ENCODE data around the gene MAN2B2.

MAN2B2 gene

DNA sequence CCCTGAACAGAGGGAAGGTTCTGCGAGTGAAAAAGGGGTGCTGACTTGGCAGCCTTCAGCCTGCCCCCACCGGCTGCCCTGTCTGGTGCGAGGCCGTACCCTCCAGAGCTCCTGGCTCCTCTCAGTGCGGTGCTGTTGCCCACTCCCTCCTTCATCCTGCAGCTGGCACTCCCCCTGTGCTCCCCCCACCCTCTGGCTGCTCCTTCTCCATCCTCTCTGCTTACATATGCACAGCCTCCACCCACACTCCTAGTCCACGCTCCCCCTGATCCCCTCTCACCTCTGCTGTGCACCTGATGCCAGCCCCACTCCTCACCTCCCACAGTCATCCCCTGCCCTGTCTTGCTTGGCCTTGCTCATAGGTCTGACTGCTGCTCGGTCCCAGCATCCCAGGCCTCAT lies 9.9 kb downstream of the MAN2B2 start:
- DNase-seq (ENCODE audit: low read depth), result no peak
- H3K4me3 ChIP-seq (ENCODE audit: control insufficient read depth, low read depth, low read length), result no peak overlapping the region
- TF ChIP-seq, protein P1, sequence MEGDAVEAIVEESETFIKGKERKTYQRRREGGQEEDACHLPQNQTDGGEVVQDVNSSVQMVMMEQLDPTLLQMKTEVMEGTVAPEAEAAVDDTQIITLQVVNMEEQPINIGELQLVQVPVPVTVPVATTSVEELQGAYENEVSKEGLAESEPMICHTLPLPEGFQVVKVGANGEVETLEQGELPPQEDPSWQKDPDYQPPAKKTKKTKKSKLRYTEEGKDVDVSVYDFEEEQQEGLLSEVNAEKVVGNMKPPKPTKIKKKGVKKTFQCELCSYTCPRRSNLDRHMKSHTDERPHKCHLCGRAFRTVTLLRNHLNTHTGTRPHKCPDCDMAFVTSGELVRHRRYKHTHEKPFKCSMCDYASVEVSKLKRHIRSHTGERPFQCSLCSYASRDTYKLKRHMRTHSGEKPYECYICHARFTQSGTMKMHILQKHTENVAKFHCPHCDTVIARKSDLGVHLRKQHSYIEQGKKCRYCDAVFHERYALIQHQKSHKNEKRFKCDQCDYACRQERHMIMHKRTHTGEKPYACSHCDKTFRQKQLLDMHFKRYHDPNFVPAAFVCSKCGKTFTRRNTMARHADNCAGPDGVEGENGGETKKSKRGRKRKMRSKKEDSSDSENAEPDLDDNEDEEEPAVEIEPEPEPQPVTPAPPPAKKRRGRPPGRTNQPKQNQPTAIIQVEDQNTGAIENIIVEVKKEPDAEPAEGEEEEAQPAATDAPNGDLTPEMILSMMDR (IDR thresholded peaks at IDR 0.05; ENCODE audit: control insufficient read depth, insufficient read depth, low read depth, low read length, missing control alignments), result no peak

- H3K4me3 ChIP-seq (ENCODE audit: control insufficient read depth, low read depth, low read length), result no peak overlapping the region
- no peak for DNase-seq (ENCODE audit: low read depth)
- TF ChIP-seq, protein P1 (IDR thresholded peaks at IDR 0.05; ENCODE audit: control insufficient read depth, insufficient read depth, low read depth, low read length, missing control alignments), result no peak
Measured at GRCh38 chr4:6586715-6587325, 11.8 kb downstream of the MAN2B2 start.

DNA sequence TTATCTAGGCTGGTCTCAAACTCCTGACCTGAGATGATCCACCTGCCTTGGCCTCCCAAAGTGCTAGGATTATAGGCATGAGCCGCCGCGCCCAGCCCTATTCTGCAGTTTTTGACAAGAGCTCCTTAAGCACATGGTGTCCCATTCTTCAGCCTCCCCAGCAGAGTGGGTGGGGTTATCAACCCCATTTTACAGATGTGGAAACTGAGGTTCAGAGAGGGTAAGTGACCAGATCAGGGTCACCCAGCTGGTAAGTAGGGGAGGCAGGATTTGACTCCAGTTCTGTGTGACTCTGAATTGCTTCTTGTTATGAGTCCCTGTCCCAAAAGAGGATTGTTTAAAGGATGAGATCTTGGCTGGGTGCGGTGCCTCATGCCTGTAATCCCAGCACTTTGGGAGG lies 14.5 kb downstream of the MAN2B2 start:
- no peak overlapping the region for H3K4me3 ChIP-seq (ENCODE audit: control insufficient read depth, low read depth, low read length)
- DNase-seq (ENCODE audit: low read depth), result no peak
- TF ChIP-seq, protein P1 (IDR thresholded peaks at IDR 0.05; ENCODE audit: control insufficient read depth, insufficient read depth, low read depth, low read length, missing control alignments), result no peak

DNA sequence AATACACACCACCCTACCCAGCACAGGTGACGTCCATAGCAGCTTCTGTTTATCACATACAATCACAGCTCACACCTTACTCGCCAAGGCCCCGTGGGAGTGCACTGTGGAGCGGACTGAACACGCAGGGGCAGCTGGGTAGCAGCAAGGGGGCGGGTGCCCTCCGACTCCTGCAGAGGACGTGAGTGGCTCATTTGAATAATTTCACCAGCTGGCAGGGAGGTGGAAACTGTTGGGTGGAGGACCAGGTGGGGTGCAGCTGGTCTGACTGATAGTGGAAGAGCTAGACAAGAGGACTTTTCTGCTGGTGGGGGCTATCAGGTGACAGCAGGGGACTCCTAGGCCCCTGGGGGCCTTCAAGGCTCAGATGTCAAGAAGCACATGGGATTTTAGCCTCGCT lies 16.3 kb downstream of the MAN2B2 start:
- DNase-seq (ENCODE audit: low read depth), result no peak
- TF ChIP-seq, protein P1 (IDR thresholded peaks at IDR 0.05; ENCODE audit: control insufficient read depth, insufficient read depth, low read depth, low read length, missing control alignments), result no peak
- no peak overlapping the region for H3K4me3 ChIP-seq (ENCODE audit: control insufficient read depth, low read depth, low read length)

DNA sequence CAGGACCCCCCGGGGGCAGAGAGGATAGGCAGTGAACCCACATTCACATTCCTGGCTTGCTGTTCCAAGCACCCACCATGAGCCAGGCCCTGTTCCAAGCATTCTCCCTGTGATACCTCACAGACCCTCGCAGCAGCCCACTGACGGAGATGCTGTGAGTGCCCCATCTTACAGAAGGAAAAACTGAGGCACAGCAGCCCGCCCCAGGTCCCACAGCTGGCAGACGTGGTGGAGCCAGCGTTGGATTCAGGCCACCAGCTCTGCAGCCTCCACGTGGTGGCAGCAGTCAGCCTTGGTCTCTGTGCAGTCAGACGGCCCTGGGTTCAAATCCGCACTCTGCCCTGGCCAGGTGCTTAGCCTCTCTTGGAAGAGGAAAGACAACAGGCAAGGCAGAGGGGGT lies 16.8 kb downstream of the MAN2B2 start:
- H3K4me3 ChIP-seq (ENCODE audit: control insufficient read depth, low read depth, low read length), result no peak overlapping the region
- DNase-seq (ENCODE audit: low read depth), result no peak
- TF ChIP-seq, protein P1 (IDR thresholded peaks at IDR 0.05; ENCODE audit: control insufficient read depth, insufficient read depth, low read depth, low read length, missing control alignments), result no peak

GRCh38 chr4:6592804-6593563 lies 18.0 kb downstream of the MAN2B2 start:
- H3K4me3 ChIP-seq (ENCODE audit: control insufficient read depth, low read depth, low read length), result no peak overlapping the region
- no peak for DNase-seq (ENCODE audit: low read depth)
- TF ChIP-seq, protein P1 (IDR thresholded peaks at IDR 0.05; ENCODE audit: control insufficient read depth, insufficient read depth, low read depth, low read length, missing control alignments), result no peak

Data from AG09309 (cell line).